Measurements from ENCODE around the gene TTPAL. TPM values are rescaled to one million over a fixed set of nuclear protein-coding genes. Genes with fewer than 3 reads are reported as not detected.

TTPAL gene
- polyA plus RNA-seq, 1 of the 3 experiments (the other 2 are of a cell fraction), result 5.7 TPM

GRCh38 chr20:44504402-44505307, 29.0 kb downstream of the TTPAL start:
- ChIA-PET CTCF (interaction anchor here (0.8 to 1.3 kb wide), 2 partner anchors 33 to 315 kb away, joined by 3 read pairs; no protein-coding TSS in a partner anchor), POLR2A (interaction anchor here (1.2 kb wide), 1 partner anchor 17 kb away, joined by 4 read pairs; the partner anchor contains the start of gene SERINC3)
- WGBS (ENCODE audit: low lambda C conversion rate), result 100% methylated on average over 6 of the region's 6 CpGs
- Histone ChIP-seq H3K79me2 (ENCODE audit: insufficient read depth) (peaks cover 27% of the 10 kb centered on the region; the same call in 1 of the 2 replicates), H3K4me3 (ENCODE audit: low read depth in 2 of 2, low read length in 1 of 2) (no peak overlapping the region), H3K36me3 (replicated peaks in 1 of 2; ENCODE audit: control insufficient read depth in 1 of 2, insufficient read depth in 2 of 2, low read length in 1 of 2) (peaks cover 71 to 85% of the 10 kb centered on the region in 2 experiments), H3K4me1 (ENCODE audit: control insufficient read depth in 1 of 2, insufficient read depth in 2 of 2, low read depth in 1 of 2, low read length in 1 of 2) (no peaks in the 10 kb centered on the region; a peak in 1 of 4 replicates), H3K27me3 (ENCODE audit: insufficient read depth) (no peaks in the 10 kb centered on the region), H3F3A (replicated peaks; ENCODE audit: insufficient read depth) (peaks cover 7% of the 10 kb centered on the region), H3K9me2 (no peaks in the 10 kb centered on the region), H3K4me2 (no peak overlapping the region), H4K20me1 (ENCODE audit: insufficient read depth) (no peaks in the 10 kb centered on the region), H2AFZ (ENCODE audit: low read depth) (no peak overlapping the region), H3K9ac (no peak overlapping the region), H3K9me3 (no peaks in the 10 kb centered on the region), H3K27ac (ENCODE audit: low read depth in 2 of 2, low read length in 1 of 2) (no peak overlapping the region)
- no peak for DNase-seq
- no peak for TF ChIP-seq RCOR1 (IDR thresholded peaks at IDR 0.05; ENCODE audit: low read length)
- TF ChIP-seq CTCF (IDR thresholded peaks at IDR 0.05), result no peak
- no peak for TF ChIP-seq SIN3A (IDR thresholded peaks at IDR 0.05; ENCODE audit: borderline replicate concordance, low read depth, low read length)
- no peak for TF ChIP-seq FOXM1 (IDR thresholded peaks at IDR 0.05; ENCODE audit: low read depth)
- TF ChIP-seq EZH2phosphoT487 (IDR thresholded peaks at IDR 0.05; ENCODE audit: borderline replicate concordance, low read depth), result no peak
- TF ChIP-seq RXRA (IDR thresholded peaks at IDR 0.05; ENCODE audit: borderline replicate concordance, low read depth), result no peak
- no peak for TF ChIP-seq FOSL2 (IDR thresholded peaks at IDR 0.05; ENCODE audit: borderline replicate concordance, low read depth)
- TF ChIP-seq FOXJ3 (CRISPR knock-in tag; IDR thresholded peaks at IDR 0.05), result no peak
- TF ChIP-seq PBX3 (IDR thresholded peaks at IDR 0.05), result no peak

- WGBS (ENCODE audit: low lambda C conversion rate), result 92% methylated on average over 4 of the region's 4 CpGs
- ChIA-PET CTCF (interaction anchor here (1.5 to 2.6 kb wide), 2 partner anchors 11 to 101 kb away, joined by 7 to 12 read pairs; partner anchors contain the start of gene SERINC3), POLR2A (interaction anchor here (1.3 kb wide), 1 partner anchor 12 kb away, joined by 4 read pairs; the partner anchor contains the start of gene SERINC3)
- Histone ChIP-seq H3K9ac (no peak overlapping the region), H3K9me3 (no peaks in the 10 kb centered on the region), H3K4me2 (no peak overlapping the region), H3K9me2 (no peaks in the 10 kb centered on the region), H3K36me3 (replicated peaks in 1 of 2; ENCODE audit: control insufficient read depth in 1 of 2, insufficient read depth in 2 of 2, low read length in 1 of 2) (peaks cover 51 to 83% of the 10 kb centered on the region in 2 experiments), H3K4me3 (ENCODE audit: low read depth in 2 of 2, low read length in 1 of 2) (no peak overlapping the region), H4K20me1 (ENCODE audit: insufficient read depth) (peaks cover 26% of the 10 kb centered on the region; the same call in 1 of the 2 replicates), H3K4me1 (ENCODE audit: control insufficient read depth in 1 of 2, insufficient read depth in 2 of 2, low read depth in 1 of 2, low read length in 1 of 2) (no peaks in the 10 kb centered on the region; a peak in 1 of 4 replicates), H3K27me3 (ENCODE audit: insufficient read depth) (no peaks in the 10 kb centered on the region), H3F3A (replicated peaks; ENCODE audit: insufficient read depth) (peaks cover 10% of the 10 kb centered on the region), H2AFZ (ENCODE audit: low read depth) (no peak overlapping the region), H3K27ac (ENCODE audit: low read depth in 2 of 2, low read length in 1 of 2) (no peak overlapping the region), H3K79me2 (ENCODE audit: insufficient read depth) (peaks cover 66% of the 10 kb centered on the region)
- no peak for TF ChIP-seq SIN3A (IDR thresholded peaks at IDR 0.05; ENCODE audit: borderline replicate concordance, low read depth, low read length)
- no peak for DNase-seq
Observed at GRCh38 chr20:44509762-44510161, 34.1 kb downstream of the TTPAL start.
